Panc1 (cell line): Measurements from ENCODE around the gene CCSER2. TPM values are rescaled to one million over a fixed set of nuclear protein-coding genes. Genes with fewer than 3 reads are reported as not detected.

Experiments
- ATAC-seq: fragments of 200-7000 bp; cut with Tn5 transposase; 2 replicates; pipeline ENCODE4 v1.9.1; 2020; ENCODE audit warnings: mild to moderate bottlenecking, moderate library complexity
- BruUV-seq: library from RNA; stranded (reverse); fragments of 400-500 nt; replicated peaks from 2 replicates; lab custom pipeline; 2021; lab: Mats Ljungman, UMichigan
- CTCF ChIA-PET: fragments of 300-600 bp; sonication (Branson Sonifier 250); formaldehyde crosslinking; loops from one replicate; lab custom pipeline; 2022; ENCODE audit warnings: antibody characterized with exemption; lab: Charles Lee
- POLR2A ChIA-PET: fragments of 300-600 bp; sonication (Branson Sonifier 250); formaldehyde crosslinking; loops from one replicate; lab custom pipeline; 2022; ENCODE audit warnings: antibody characterized with exemption; lab: Charles Lee
- DNase-seq: peaks from one replicate; pipeline ENCODE4 v3.0.0-alpha.2; 2010; ENCODE audit warnings: low read depth, low spot score
- H3K27ac ChIP-seq: 2 replicates; pipeline ENCODE4 v1.5.1; 2011; ENCODE audit warnings: mild to moderate bottlenecking, low read length, inconsistent platforms
- H3K27me3 ChIP-seq: fragments of 200-500 bp; sonication (Bioruptor generic); 2 replicates; pipeline ENCODE4 v1.6.0; 2014; ENCODE audit warnings: low read length, inconsistent platforms; ENCODE audit not compliant: control insufficient read depth, insufficient read depth
- H3K36me3 ChIP-seq: fragments of 200-500 bp; sonication (Bioruptor generic); 2 replicates; pipeline ENCODE4 v1.5.1; 2014; ENCODE audit warnings: inconsistent platforms, mild to moderate bottlenecking, low read length, moderate library complexity; ENCODE audit not compliant: control insufficient read depth, insufficient read depth
- H3K4me1 ChIP-seq: 2 replicates; pipeline ENCODE4 v1.5.1; 2011; ENCODE audit warnings: inconsistent platforms, mild to moderate bottlenecking, low read length, moderate library complexity; ENCODE audit not compliant: control insufficient read depth, insufficient read depth
- H3K4me3 ChIP-seq, 2 experiments: 2 replicates each; pipeline ENCODE4 v1.5.1; 2011 to 2012; ENCODE audit warnings: low read depth in 2 of 2, low read length in 2 of 2, mild to moderate bottlenecking in 2 of 2, inconsistent platforms in 1 of 2, moderate library complexity in 1 of 2
- H3K9me3 ChIP-seq: fragments of 200-500 bp; sonication (Bioruptor generic); 2 replicates; pipeline ENCODE4 v1.5.1; 2014; ENCODE audit warnings: low read depth, mild to moderate bottlenecking, inconsistent platforms, low read length, moderate library complexity; ENCODE audit not compliant: control insufficient read depth, insufficient read depth
- POLR2AphosphoS5 ChIP-seq: IDR thresholded peaks from 2 replicates; pipeline ENCODE4 v1.6.1; 2012; ENCODE audit warnings: mild to moderate bottlenecking, low read depth, low read length, moderate library complexity
- SIN3A ChIP-seq: IDR thresholded peaks from 2 replicates; pipeline ENCODE4 v1.6.1; 2012; ENCODE audit warnings: low read depth, mild to moderate bottlenecking, low read length, moderate library complexity, borderline replicate concordance; ENCODE audit not compliant: insufficient read depth
- TCF7L2 ChIP-seq: IDR thresholded peaks from 2 replicates; pipeline ENCODE4 v1.6.1; 2011; ENCODE audit warnings: mild to moderate bottlenecking, low read depth, low read length, inconsistent platforms
- in situ Hi-C: cut with HindIII; loops from 2 replicates; pipeline ENCODE4 v1.10.0; 2016; ENCODE audit warnings: low sequenced_read_pairs, low pct_unique_long_range_greater_than_20kb
- intact Hi-C: fragments of 100-400 bp; cut with micrococcal nuclease; formaldehyde crosslinking; loops from one replicate; pipeline ENCODE4 v1.10.0; 2022; ENCODE audit not compliant: unreplicated experiment
- total RNA-seq: library from RNA; stranded (reverse); gene quantifications from one replicate; pipeline ENCODE4 v1.2.1, GENCODE V29; 2021; ENCODE audit not compliant: unreplicated experiment
- TF ChIP-seq, protein P1 (sequence below), 2 experiments: IDR thresholded peaks; 2 replicates each; pipeline ENCODE4 v1.6.1; 2011 to 2012; ENCODE audit warnings: low read depth in 2 of 2, control low read depth in 1 of 2, low read length in 1 of 2, mild to moderate bottlenecking in 1 of 2, moderate library complexity in 1 of 2; ENCODE audit not compliant: insufficient read depth in 1 of 2
- TF ChIP-seq, protein P2 (sequence below): fragments of 450-650 bp; IDR thresholded peaks from 2 replicates; pipeline ENCODE4 v1.5.1; 2017; ENCODE audit warnings: mild to moderate bottlenecking

CCSER2 gene
- total RNA-seq, 1 experiment from 2014 or later: 63.7 TPM

DNA sequence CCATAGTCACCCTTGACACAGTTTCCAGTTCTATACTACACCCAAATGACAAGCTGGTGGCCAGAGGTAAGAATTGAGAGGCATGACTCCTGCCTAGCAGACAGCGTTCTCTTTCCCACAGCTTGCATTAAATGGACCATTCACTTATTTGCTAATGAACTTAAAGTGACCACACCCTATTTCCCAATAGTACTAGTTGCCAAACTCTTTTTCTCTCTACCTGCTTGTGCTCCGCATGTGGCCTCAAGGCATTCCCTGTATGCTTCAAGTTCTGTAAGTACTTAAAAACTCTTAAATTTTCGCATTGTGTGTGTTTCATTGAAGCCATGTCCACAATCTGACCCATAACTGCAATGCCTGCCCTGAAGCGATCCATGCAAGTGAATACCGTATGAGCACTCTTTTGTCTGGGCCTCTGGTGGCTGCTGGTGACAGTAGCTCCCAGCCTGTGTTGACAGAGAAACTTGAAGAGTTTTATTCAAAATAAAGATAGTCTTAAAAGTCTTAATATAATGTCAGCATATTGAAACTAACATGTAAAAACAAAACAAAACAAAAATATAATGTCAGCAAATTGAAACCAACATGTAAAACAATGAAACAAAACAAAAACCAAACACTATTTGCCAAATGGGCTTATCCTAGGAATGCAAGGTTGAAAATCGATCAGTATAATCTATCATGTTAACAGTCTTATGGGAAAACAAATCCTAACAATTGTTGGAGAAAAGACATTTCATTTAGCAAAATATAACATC, 73.6 kb downstream of the CCSER2 start:
- POLR2A ChIA-PET: no interaction called here
- Histone ChIP-seq H3K27ac (no peak overlapping the region), H3K36me3 (no peaks in the 10 kb centered on the region), H3K4me3 (no peak overlapping the region), H3K9me3 (no peaks in the 10 kb centered on the region; the same call in 1 of the 2 replicates), H3K4me1 (no peaks in the 10 kb centered on the region), H3K27me3 (no peaks in the 10 kb centered on the region)
- no TSS peak for BruUV-seq
- in situ Hi-C loops (no loop called here), intact Hi-C loops (no loop called here)
- DNase-seq (no peak), ATAC-seq (no peak)
- TF ChIP-seq, protein P1, sequence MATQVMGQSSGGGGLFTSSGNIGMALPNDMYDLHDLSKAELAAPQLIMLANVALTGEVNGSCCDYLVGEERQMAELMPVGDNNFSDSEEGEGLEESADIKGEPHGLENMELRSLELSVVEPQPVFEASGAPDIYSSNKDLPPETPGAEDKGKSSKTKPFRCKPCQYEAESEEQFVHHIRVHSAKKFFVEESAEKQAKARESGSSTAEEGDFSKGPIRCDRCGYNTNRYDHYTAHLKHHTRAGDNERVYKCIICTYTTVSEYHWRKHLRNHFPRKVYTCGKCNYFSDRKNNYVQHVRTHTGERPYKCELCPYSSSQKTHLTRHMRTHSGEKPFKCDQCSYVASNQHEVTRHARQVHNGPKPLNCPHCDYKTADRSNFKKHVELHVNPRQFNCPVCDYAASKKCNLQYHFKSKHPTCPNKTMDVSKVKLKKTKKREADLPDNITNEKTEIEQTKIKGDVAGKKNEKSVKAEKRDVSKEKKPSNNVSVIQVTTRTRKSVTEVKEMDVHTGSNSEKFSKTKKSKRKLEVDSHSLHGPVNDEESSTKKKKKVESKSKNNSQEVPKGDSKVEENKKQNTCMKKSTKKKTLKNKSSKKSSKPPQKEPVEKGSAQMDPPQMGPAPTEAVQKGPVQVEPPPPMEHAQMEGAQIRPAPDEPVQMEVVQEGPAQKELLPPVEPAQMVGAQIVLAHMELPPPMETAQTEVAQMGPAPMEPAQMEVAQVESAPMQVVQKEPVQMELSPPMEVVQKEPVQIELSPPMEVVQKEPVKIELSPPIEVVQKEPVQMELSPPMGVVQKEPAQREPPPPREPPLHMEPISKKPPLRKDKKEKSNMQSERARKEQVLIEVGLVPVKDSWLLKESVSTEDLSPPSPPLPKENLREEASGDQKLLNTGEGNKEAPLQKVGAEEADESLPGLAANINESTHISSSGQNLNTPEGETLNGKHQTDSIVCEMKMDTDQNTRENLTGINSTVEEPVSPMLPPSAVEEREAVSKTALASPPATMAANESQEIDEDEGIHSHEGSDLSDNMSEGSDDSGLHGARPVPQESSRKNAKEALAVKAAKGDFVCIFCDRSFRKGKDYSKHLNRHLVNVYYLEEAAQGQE (IDR thresholded peaks at IDR 0.05; ENCODE audit: insufficient read depth in 1 of 2, low read depth in 2 of 2, low read length in 1 of 2): no peak
- TF ChIP-seq POLR2AphosphoS5 (no peak), SIN3A (no peak), TCF7L2 (no peak)
- TF ChIP-seq, protein P2, sequence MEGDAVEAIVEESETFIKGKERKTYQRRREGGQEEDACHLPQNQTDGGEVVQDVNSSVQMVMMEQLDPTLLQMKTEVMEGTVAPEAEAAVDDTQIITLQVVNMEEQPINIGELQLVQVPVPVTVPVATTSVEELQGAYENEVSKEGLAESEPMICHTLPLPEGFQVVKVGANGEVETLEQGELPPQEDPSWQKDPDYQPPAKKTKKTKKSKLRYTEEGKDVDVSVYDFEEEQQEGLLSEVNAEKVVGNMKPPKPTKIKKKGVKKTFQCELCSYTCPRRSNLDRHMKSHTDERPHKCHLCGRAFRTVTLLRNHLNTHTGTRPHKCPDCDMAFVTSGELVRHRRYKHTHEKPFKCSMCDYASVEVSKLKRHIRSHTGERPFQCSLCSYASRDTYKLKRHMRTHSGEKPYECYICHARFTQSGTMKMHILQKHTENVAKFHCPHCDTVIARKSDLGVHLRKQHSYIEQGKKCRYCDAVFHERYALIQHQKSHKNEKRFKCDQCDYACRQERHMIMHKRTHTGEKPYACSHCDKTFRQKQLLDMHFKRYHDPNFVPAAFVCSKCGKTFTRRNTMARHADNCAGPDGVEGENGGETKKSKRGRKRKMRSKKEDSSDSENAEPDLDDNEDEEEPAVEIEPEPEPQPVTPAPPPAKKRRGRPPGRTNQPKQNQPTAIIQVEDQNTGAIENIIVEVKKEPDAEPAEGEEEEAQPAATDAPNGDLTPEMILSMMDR: no peak
- CTCF ChIA-PET: interaction anchor here (0.8 kb wide), 1 partner anchor 135 kb away, joined by 3 read pairs; no protein-coding TSS in a partner anchor

DNA sequence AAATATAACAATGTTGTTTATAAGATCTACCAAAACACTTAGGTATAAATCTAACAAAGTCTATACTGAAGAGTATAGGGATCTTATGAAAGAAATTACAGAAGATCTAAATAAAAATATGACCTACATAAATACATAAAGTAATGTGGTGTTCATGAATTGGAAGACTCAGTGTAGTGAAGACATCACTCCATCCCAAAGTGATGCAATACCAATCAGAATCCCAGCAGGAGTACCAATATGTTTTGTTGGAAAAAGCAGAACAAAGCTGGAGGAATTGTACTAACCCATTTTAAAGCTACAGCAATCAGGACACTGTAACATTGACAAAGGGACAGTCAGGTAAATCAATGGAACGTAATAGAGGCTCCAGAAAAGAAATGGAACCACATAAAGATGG, 76.4 kb downstream of the CCSER2 start:
- no peaks in the 10 kb centered on the region for H3K4me1 ChIP-seq
- H3K9me3 ChIP-seq: no peaks in the 10 kb centered on the region; the same call in 1 of the 2 replicates
- POLR2A ChIA-PET: no interaction called here
- intact Hi-C loops (no loop called here), in situ Hi-C loops (no loop called here)
- H3K36me3 ChIP-seq: no peaks in the 10 kb centered on the region
- no TSS peak for BruUV-seq
- no peaks in the 10 kb centered on the region for H3K27me3 ChIP-seq
- CTCF ChIA-PET: no interaction called here
- no peak overlapping the region for H3K27ac ChIP-seq
- ATAC-seq (no peak), DNase-seq (no peak)
- no peak for TF ChIP-seq TCF7L2
- TF ChIP-seq, protein P2: no peak
- TF ChIP-seq, protein P1 (IDR thresholded peaks at IDR 0.05; ENCODE audit: insufficient read depth in 1 of 2, low read depth in 2 of 2, low read length in 1 of 2): no peak
- no peak for TF ChIP-seq SIN3A
- TF ChIP-seq POLR2AphosphoS5: no peak
- no peak overlapping the region for H3K4me3 ChIP-seq
